Panc1 (cell line): ENCODE measurements around the gene CCND2.

Experiments
- CTCF ChIP-seq: fragments of 450-650 bp; IDR thresholded peaks from 2 replicates; pipeline ENCODE4 v1.5.1; 2017; ENCODE audit warnings: mild to moderate bottlenecking
- SIN3A ChIP-seq: IDR thresholded peaks from 2 replicates; pipeline ENCODE4 v1.6.1; 2012; ENCODE audit warnings: low read depth, mild to moderate bottlenecking, low read length, moderate library complexity, borderline replicate concordance; ENCODE audit not compliant: insufficient read depth
- TCF7L2 ChIP-seq: IDR thresholded peaks from 2 replicates; pipeline ENCODE4 v1.6.1; 2011; ENCODE audit warnings: mild to moderate bottlenecking, low read depth, low read length, inconsistent platforms

DNA sequence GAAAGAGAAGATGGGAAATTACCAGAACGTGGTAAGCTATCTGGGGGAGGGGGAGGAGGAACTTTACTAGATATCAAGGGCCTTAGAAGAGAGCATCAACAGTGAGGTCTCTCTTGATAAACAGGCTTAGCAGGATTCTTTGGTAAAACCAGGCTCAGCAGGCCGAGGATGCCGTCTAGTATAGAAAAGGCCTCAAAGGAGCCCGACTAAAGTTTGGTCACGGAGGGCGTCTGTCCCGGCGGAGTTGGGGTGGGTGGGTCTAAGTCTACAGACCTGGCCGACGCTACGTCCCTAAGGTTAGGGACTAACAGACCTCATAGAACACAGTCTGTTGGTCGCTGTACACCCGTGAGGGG is 46.9 kb downstream of the CCND2 start:
- TF ChIP-seq CTCF (no peak), TCF7L2 (no peak), SIN3A (no peak)
